B cell (primary cell): ENCODE data around the gene PANK4. TPM values are rescaled to one million over a fixed set of nuclear protein-coding genes. Genes with fewer than 3 reads are reported as not detected.
A peak's percentile ranks its signal among the peaks of the same experiment; 100 is the strongest.

Experiments used
- ATAC-seq: fragments of 200-7000 bp; cut with Tn5 transposase; one replicate; pipeline ENCODE4 v1.10.0; 2021; ENCODE audit warnings: low read depth, mild to moderate bottlenecking, moderate number of reproducible peaks, moderate library complexity
- CTCF ChIA-PET: fragments of 350-600 bp; sonication (Branson Sonifier 250); formaldehyde crosslinking; loops from one replicate; lab custom pipeline; 2021; ENCODE audit warnings: antibody characterized with exemption, inconsistent platforms; lab: Charles Lee
- POLR2A ChIA-PET: fragments of 350-600 bp; sonication (Branson Sonifier 250); formaldehyde crosslinking; loops from one replicate; lab custom pipeline; 2021; ENCODE audit warnings: antibody characterized with exemption; lab: Charles Lee
- DNase-seq: peaks from one replicate; pipeline ENCODE4 v3.0.0; 2013
- H2AFZ ChIP-seq: 2 replicates; pipeline ENCODE4 v1.6.1; 2012; ENCODE audit warnings: mild to moderate bottlenecking, low read depth, low read length; ENCODE audit not compliant: insufficient read depth, poor library complexity, severe bottlenecking
- H3K27ac ChIP-seq, 2 donors: 1 replicate in 1 of 2; 2 replicates in 1 of 2; pipeline ENCODE4 v1.5.1; 2012 to 2013; ENCODE audit warnings: low read length in 2 of 2, mild to moderate bottlenecking in 2 of 2, moderate library complexity in 1 of 2
- H3K27me3 ChIP-seq, 4 experiments: fragments of 200-600 bp in 1 of 4; sonication (generic) in 1 of 4; replicated peaks in 1 of 4; 1 replicate in 2 of 4; 2 replicates in 2 of 4; pipeline versions ENCODE4 v1.6.1 to v1.7.0; 2013 to 2016; ENCODE audit warnings: low read length in 3 of 4, mild to moderate bottlenecking in 2 of 4, mixed read lengths in 1 of 4, moderate library complexity in 1 of 4; ENCODE audit not compliant: insufficient read depth in 4 of 4, control insufficient read depth in 3 of 4; ENCODE audit errors: control extremely low read depth in 1 of 4
- H3K36me3 ChIP-seq, 2 experiments: replicated peaks in 1 of 2; 1 replicate in 1 of 2; 2 replicates in 1 of 2; pipeline versions ENCODE4 v1.6.1 to v1.7.1; 2013; ENCODE audit warnings: low read length in 1 of 2; ENCODE audit not compliant: insufficient read depth in 2 of 2, control insufficient read depth in 1 of 2; ENCODE audit errors: control extremely low read depth in 1 of 2, extremely low read depth in 1 of 2
- H3K4me1 ChIP-seq, 2 donors: fragments of 200-600 bp in 1 of 2; sonication (generic) in 1 of 2; 1 replicate in 1 of 2; 2 replicates in 1 of 2; pipeline versions ENCODE4 v1.5.1 to v1.6.1; 2013 to 2017; ENCODE audit warnings: low read length in 2 of 2; ENCODE audit not compliant: control insufficient read depth in 2 of 2, insufficient read depth in 2 of 2
- H3K4me2 ChIP-seq: replicated peaks from 2 replicates; pipeline ENCODE3; 2012; ENCODE audit warnings: mild to moderate bottlenecking, low read depth, low read length; ENCODE audit not compliant: poor library complexity, severe bottlenecking
- H3K4me3 ChIP-seq, 5 experiments: fragments of 200-600 bp in 1 of 5; sonication (generic) in 1 of 5; 1 replicate in 3 of 5; 2 replicates in 2 of 5; pipeline versions ENCODE4 v1.5.1 to v1.7.0; 2011 to 2016; ENCODE audit warnings: low read length in 4 of 5, mild to moderate bottlenecking in 4 of 5, low read depth in 2 of 5, control low read depth in 1 of 5, moderate library complexity in 1 of 5; ENCODE audit not compliant: insufficient read depth in 1 of 5; ENCODE audit errors: control extremely low read depth in 1 of 5, extremely low read depth in 1 of 5
- H3K79me2 ChIP-seq: fragments of 200-600 bp; sonication (generic); one replicate; pipeline ENCODE4 v1.6.0; 2016; ENCODE audit warnings: low read length; ENCODE audit not compliant: control insufficient read depth, insufficient read depth
- H3K9ac ChIP-seq: fragments of 200-600 bp; sonication (generic); 2 replicates; pipeline ENCODE4 v1.6.1; 2017; ENCODE audit warnings: mild to moderate bottlenecking, low read length, moderate library complexity
- H3K9me3 ChIP-seq, 3 donors: one replicate each; pipeline versions ENCODE4 v1.6.1 to v1.7.1; 2013; ENCODE audit warnings: low read length in 2 of 3; ENCODE audit not compliant: control insufficient read depth in 2 of 3, insufficient read depth in 1 of 3; ENCODE audit errors: control extremely low read depth in 1 of 3
- H4K20me1 ChIP-seq: 2 replicates; pipeline ENCODE4 v1.6.0; 2012; ENCODE audit warnings: mild to moderate bottlenecking, low read length; ENCODE audit not compliant: insufficient read depth, control insufficient read depth, poor library complexity, severe bottlenecking
- H3K27ac Mint-ChIP-seq: one replicate; pipeline ENCODE4 v1.8.0; 2021; ENCODE audit warnings: mixed read lengths
- H3K27me3 Mint-ChIP-seq: one replicate; pipeline ENCODE4 v1.8.0; 2021; ENCODE audit warnings: mixed read lengths
- H3K4me1 Mint-ChIP-seq: one replicate; pipeline ENCODE4 v1.8.0; 2021; ENCODE audit warnings: mixed read lengths
- H3K4me3 Mint-ChIP-seq: one replicate; pipeline ENCODE4 v1.8.0; 2021; ENCODE audit warnings: mixed read lengths
- H3K9me3 Mint-ChIP-seq: one replicate; pipeline ENCODE4 v1.8.0; 2022; ENCODE audit warnings: mixed read lengths; ENCODE audit not compliant: insufficient read depth
- EZH2 ChIP-seq: IDR thresholded peaks from 2 replicates; pipeline ENCODE4 v1.6.1; 2012; ENCODE audit warnings: borderline replicate concordance, low read depth, mild to moderate bottlenecking, moderate library complexity, low read length; ENCODE audit not compliant: insufficient read depth, poor library complexity, severe bottlenecking
- WGBS: methylation state at CpG from one replicate; pipeline ENCODE4 v1.1.5; 2013; ENCODE audit warnings: missing lambda C conversion rate; ENCODE audit not compliant: insufficient coverage; 5-methylcytosine and 5-hydroxymethylcytosine counted together
- intact Hi-C: fragments of 100-400 bp; cut with micrococcal nuclease; formaldehyde crosslinking; loops from one replicate; pipeline ENCODE4 v1.10.0; 2022
- polyA plus RNA-seq: library from polyadenylated mRNA; depleted of rRNA; stranded (reverse); fragments of >200 nt; gene quantifications from 2 replicates; pipeline ENCODE4 v1.2.3, GENCODE V29; 2012
- total RNA-seq, 2 donors: library from RNA; stranded (reverse); fragments of 120-200 nt in 1 of 2; gene quantifications; 1 replicate in 1 of 2; 2 replicates in 1 of 2; pipeline versions ENCODE4 v1.2.3 to v1.2.4, GENCODE V29; 2013 to 2022
- TF ChIP-seq, protein P1 (sequence below): fragments of 200-600 bp; IDR thresholded peaks from one replicate; pipeline ENCODE4 v1.8.0; 2022; ENCODE audit warnings: antibody characterized with exemption, mild to moderate bottlenecking

The PANK4 gene
- total and polyA plus RNA-seq, 2 donors (not counting 1 experiment from before 2014, with no cell fraction given), result 38.0 to 80.5 TPM

- CTCF ChIA-PET, result interaction anchor here (0.9 to 1.5 kb wide), 3 partner anchors 15 to 55 kb away, joined by 3 read pairs; no protein-coding TSS in a partner anchor
- H3K9me3 Mint-ChIP-seq, result no peaks in the 10 kb centered on the region
- ATAC-seq, result no peak
- H4K20me1 ChIP-seq, result peaks cover 20% of the 10 kb centered on the region
- peak; percentile 46 for DNase-seq
- H3K4me3 Mint-ChIP-seq, result peak overlapping the region; percentile 47
- TF ChIP-seq EZH2, result no peak
- TF ChIP-seq, protein P1, sequence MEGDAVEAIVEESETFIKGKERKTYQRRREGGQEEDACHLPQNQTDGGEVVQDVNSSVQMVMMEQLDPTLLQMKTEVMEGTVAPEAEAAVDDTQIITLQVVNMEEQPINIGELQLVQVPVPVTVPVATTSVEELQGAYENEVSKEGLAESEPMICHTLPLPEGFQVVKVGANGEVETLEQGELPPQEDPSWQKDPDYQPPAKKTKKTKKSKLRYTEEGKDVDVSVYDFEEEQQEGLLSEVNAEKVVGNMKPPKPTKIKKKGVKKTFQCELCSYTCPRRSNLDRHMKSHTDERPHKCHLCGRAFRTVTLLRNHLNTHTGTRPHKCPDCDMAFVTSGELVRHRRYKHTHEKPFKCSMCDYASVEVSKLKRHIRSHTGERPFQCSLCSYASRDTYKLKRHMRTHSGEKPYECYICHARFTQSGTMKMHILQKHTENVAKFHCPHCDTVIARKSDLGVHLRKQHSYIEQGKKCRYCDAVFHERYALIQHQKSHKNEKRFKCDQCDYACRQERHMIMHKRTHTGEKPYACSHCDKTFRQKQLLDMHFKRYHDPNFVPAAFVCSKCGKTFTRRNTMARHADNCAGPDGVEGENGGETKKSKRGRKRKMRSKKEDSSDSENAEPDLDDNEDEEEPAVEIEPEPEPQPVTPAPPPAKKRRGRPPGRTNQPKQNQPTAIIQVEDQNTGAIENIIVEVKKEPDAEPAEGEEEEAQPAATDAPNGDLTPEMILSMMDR, result no peak
- 6% methylated on average over 17 of the region's 30 CpGs for WGBS
- H3K27me3 Mint-ChIP-seq, result peaks cover 11% of the 10 kb centered on the region
- peaks cover 0 to 11% (median 0%) of the 10 kb centered on the region in 3 donors for H3K9me3 ChIP-seq
- POLR2A ChIA-PET, result interaction anchor here (0.6 to 1.4 kb wide), 6 partner anchors 14 to 123 kb away, joined by 3 to 7 read pairs (median 4); no protein-coding TSS in a partner anchor
- H3K27ac ChIP-seq, result no peak overlapping the region
- H2AFZ ChIP-seq, result peak overlapping the region; percentile 22
- peaks cover 27 to 34% of the 10 kb centered on the region in 2 donors for H3K4me1 ChIP-seq
- peak overlapping the region; percentile 96 for H3K4me2 ChIP-seq
- peaks cover 0 to 53% (median 21%) of the 10 kb centered on the region in 4 experiments for H3K27me3 ChIP-seq
- H3K27ac Mint-ChIP-seq, result no peak overlapping the region
- no peaks in the 10 kb centered on the region for H3K36me3 ChIP-seq
- peak overlapping the region; percentile 58 for H3K9ac ChIP-seq
- peak overlapping the region in 3 of 5 experiments; percentile 48 to 61 (median 53) for H3K4me3 ChIP-seq
- intact Hi-C loops, result no loop called here
- H3K79me2 ChIP-seq, result peaks cover 9% of the 10 kb centered on the region
- peaks cover 21% of the 10 kb centered on the region for H3K4me1 Mint-ChIP-seq
Measured at GRCh38 chr1:2530513-2531361, 4.3 kb upstream of the PANK4 start.
